Renal pelvis (tissue), 4 donors: ENCODE measurements around the gene TGFBR2. TPM values are rescaled to one million over a fixed set of nuclear protein-coding genes. Genes with fewer than 3 reads are reported as not detected.

Experiments
- DNase-seq: peaks from one replicate; pipeline ENCODE4 v3.0.0-alpha.2; 2013
- polyA plus RNA-seq, 3 donors: library from polyadenylated mRNA; unstranded; fragments of 120-200 nt; gene quantifications; one replicate each; pipeline ENCODE4 v1.2.1, GENCODE V29; 2013; ENCODE audit not compliant: insufficient read length in 3 of 3

TGFBR2 gene
- polyA plus RNA-seq, 3 donors: 89.0 to 102 (median 89.7) TPM

GRCh38 chr3:30631243-30631904, 25.0 kb downstream of the TGFBR2 start:
- DNase-seq: no peak

GRCh38 chr3:30632065-30632464, 25.7 kb downstream of the TGFBR2 start:
- DNase-seq: no peak

- no peak for DNase-seq
Measured at GRCh38 chr3:30632521-30632920, 26.1 kb downstream of the TGFBR2 start.

- DNase-seq: no peak
Measured at GRCh38 chr3:30633718-30634117, 27.3 kb downstream of the TGFBR2 start.

GRCh38 chr3:30634761-30635735, 28.6 kb downstream of the TGFBR2 start:
- DNase-seq: no peak

- DNase-seq: no peak
Measured at GRCh38 chr3:30637310-30638219, 31.2 kb downstream of the TGFBR2 start.

- no peak for DNase-seq
Measured at GRCh38 chr3:30638685-30639412, 32.4 kb downstream of the TGFBR2 start.

- no peak for DNase-seq
Measured at GRCh38 chr3:30639937-30640336, 33.5 kb downstream of the TGFBR2 start.

GRCh38 chr3:30640851-30641250, 34.5 kb downstream of the TGFBR2 start:
- DNase-seq: no peak

- DNase-seq: no peak
Measured at GRCh38 chr3:30641416-30642251, 35.2 kb downstream of the TGFBR2 start.

- no peak for DNase-seq
Measured at GRCh38 chr3:30642849-30643361, 36.5 kb downstream of the TGFBR2 start.

GRCh38 chr3:30643763-30644462, 37.5 kb downstream of the TGFBR2 start:
- DNase-seq: no peak

- no peak for DNase-seq
Measured at GRCh38 chr3:30644615-30645014, 38.2 kb downstream of the TGFBR2 start.

GRCh38 chr3:30645077-30645476, 38.7 kb downstream of the TGFBR2 start:
- DNase-seq: no peak

- no peak for DNase-seq
Measured at GRCh38 chr3:30646181-30646876, 39.9 kb downstream of the TGFBR2 start.

GRCh38 chr3:30646961-30647752, 40.8 kb downstream of the TGFBR2 start:
- no peak for DNase-seq

GRCh38 chr3:30648670-30649357, 42.4 kb downstream of the TGFBR2 start:
- DNase-seq: no peak
